EL (cell line): ENCODE data around the gene SLC30A2.

Source experiments
- DNase-seq: peaks from one replicate; pipeline ENCODE4 v3.0.0-alpha.2; 2016

SLC30A2 gene

DNA sequence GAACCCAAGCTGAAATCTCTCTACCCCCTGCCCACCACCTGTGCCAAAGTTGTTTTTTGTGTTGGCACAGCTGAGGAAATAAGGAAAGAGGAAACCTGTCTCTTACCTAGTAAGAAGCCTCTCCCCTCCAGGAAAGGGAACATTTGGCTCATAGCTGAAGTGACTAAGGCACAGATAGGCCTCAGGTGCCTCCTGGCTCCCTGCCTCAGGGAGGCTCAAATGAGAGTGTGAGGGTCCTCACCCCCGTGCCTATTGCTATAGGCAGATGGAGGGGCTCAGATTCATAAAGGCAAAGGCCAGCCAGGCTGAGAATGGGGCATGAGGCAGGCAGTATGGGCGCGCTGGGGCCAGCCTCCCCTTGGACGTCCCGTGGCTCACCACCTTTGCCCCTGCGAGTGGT, 7.4 kb downstream of the SLC30A2 start:
- no peak for DNase-seq

DNA sequence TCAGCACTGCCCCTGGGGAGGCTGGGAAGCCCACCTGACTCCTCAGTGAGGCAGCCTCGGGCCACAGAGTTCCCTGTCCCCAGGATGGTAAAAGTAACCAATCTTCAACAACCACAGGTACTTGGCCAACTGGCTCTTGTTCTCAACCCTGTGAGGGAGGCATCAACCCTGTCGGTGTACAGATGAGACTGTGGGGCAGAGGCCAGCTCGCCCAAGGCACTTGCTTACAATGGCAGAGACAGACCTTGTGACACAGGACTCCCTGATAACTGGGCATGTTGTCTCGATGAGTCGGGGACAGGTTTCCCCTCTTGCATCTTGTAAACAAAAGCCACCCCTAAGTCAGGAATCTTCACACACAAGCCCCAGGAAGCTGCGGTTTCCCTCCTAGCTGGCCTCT, 8.0 kb downstream of the SLC30A2 start:
- no peak for DNase-seq

DNA sequence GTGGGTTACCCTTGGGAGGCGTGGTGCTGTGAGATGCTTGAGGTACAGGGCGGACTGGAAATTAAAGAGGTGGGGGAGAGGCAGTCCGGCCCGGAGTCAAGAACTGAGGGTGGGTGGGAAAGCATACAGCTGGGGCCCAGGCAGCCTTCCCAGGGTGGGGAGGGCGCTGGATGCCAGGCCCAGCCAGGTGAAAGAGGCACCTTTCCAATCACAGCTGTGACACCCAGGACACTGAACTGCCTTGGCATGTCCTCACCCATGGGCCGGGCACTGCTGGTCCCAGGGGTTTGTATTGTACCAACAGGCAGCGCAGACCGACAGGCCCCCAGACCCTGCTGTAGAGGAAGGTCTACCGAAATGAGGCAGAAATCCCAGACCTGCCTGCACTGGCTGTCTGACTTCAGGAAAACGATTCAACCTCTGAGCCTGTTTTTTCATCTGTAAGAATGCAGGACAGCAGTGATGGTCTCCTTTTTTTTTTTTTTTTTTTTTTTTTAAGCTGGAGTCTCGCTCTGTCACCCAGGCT, 9.1 kb downstream of the SLC30A2 start:
- no peak for DNase-seq

DNA sequence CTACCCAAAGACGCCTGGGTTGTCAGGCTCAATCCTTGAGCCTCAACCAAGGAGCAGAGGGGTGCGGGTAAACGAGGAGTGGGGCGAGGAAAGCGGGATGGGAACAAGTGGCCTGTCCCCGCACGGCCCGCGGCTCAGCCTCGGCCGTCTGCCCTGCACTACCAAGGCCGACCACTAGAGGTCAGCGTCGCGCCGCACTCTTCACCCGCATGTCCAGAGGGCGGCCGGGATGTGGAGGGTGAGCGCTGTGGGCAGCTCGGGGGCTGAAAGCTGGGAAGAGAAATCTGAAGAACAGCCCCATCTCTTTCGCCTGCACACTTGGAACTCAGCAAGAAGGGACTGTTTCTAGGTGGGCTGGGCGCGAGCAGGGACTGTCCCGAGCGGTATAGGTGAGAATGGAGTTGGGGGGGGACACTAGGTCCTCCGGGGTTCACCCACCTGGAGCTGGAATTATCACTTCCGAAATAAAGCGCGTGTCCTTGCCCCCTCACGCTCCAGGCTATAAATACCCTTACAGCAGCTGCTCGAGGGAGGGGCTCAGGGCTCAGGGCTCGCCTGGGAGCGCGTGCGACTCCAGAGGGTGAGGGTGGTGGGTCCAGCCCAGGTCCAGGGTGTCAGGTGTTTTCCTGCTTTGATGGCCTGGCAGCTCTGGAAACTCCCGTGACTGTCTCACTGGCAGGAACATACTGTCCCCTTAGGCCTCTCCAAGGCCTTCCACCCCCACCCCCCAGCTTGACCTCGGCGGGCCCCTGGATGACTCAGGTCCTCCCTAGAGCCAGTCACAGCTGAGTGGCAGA, 9.8 kb downstream of the SLC30A2 start:
- peak; percentile 76 for DNase-seq

DNA sequence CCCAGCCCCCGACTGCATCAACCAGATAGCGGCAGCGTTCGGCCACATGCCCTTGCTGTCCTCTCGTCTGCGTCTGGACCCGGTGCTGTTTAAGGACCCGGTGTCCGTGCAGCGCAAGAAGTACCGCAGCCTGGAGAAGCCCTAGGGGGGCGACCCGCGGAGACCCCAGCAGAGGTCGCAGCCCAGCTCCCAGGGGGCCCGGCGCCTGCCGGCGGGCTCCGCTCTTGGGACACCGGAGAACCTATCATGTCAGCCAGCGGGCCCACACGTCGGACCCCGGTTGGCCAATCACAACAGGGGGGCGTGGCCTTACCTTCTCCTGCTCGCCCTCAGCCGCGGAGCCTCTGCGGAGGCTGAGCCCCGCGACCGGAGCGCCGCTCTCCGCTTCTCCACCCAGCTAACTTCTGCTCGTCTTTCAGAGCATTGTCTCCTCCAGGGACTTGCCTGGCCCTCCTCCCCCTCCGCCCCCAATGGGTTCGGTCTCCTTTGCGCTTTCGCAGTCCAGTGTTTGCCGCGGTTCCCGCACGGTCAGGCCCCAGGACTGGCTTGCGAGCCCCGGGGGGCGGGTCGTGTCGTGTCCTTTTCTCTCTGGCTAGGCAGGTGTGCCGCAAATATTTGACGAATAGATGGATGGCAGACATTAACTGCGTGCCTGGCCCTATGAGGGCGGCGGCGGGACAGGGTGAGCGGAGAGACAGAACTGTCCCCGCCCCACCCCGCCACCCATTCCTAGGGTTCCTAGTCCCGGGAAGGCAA, 10.5 kb downstream of the SLC30A2 start:
- peak; percentile 93 for DNase-seq

DNA sequence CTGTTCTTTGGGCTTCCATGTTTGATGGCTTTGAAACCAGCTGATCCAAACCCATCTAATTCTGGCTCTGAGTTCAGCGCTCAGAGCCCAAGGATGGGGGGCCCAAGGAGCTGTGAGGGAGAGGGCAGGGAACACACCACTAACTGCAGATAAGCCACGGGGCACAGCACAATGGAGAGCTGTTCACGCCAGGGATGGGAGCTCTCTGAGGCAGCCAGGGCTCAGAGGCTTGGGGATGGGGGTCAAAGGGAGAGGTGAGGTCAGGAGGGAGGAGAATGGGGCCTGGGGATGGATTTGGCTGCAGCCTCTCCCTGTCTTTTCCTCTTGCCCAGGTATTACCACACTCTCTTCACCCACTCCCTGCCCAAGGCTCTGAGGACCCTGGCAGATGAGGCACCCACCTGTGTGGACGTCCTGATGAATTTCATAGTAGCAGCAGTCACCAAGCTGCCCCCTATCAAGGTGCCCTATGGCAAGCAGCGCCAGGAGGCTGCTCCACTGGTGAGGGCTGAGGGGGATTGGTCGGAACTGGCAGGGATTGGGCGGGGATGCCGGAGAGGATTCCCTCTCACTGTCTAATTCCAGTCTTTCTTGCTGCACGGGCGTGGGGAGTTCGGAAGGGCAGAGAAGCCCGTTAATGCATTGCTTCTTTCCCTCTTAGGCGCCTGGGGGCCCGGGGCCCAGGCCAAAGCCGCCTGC, 11.3 kb downstream of the SLC30A2 start:
- DNase-seq, result peak; percentile 43

DNA sequence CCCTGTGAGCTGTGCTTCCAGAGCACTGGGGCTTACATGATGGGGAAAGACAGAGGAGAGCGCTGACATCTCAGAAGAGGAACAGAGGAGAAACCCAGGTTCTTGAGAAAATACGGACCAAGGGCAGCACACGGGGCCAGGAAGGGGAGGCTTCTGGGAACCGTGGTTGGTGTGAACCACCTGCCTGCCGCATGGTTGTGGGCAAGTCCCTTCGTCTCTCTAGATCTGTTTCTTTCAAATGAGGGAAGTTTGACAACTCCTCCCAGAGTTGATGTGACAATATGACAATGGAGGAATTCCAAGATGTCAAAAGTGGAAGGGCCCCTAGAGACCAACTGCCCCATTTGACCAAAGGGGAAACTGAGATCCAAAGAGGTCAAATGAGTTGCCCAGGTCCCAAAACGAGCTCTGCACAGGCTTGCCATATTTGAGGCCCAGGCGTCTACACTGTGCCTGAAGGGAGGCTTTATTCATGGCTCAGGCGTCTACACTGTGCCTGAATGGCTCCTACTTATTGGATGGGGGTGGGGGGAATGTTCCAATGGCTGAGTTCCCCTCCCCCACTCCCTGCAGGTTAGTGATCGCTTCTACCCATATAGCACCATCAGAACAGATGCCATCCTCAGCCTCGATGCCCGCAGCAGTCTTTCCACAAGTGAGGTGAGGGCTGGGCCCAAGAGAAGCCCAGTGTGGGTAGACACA, 13.1 kb downstream of the SLC30A2 start:
- DNase-seq, result no peak

DNA sequence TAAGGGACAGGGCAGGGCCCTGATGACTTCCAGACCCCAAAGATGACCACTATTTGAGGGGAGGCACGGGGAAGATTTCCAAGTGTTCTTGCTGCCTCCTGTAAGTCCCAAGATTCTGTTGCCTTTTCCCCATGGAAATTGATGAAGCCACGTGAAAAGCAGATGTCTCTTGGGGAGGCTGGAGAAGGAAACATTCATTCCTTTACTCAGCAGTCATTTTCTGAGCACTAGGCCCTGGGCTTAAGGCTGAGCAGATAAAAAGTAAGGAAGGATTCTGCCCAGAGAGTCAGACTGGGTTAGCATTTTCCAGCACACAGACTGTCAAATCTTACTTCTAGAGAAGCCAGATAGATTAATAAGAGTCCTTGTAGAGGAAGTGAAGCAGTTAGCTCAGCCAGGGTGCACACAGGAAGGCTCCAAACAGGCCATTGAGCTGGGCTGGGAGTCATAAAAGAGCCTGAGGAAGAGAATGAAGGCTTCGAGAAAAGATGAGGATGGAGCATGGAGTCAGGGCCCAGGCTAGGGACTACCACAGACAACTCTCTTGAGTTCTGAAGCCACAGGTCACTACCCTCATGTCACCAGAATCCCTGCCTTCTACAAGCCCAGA, 14.2 kb downstream of the SLC30A2 start:
- DNase-seq, result peak; percentile 56

DNA sequence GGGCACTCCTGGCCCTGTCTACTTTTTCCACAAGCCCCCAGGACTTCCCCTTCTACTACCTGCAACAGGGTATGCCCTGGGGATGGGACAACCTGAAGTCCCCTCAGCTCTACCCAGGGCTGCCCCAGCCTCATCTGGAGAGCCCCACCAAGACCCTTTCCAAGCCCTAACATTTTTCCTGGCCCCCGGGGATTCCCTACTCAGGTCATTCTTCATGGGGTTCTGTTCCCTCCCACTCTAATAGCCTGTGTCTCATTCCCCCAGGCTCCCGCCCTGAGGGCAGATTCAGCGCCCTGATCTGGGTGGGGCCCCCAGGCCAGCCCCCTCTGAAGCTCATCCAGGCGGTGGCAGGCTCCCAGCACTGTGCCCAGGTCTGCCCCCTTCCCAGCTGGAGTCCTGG, 14.7 kb downstream of the SLC30A2 start:
- no peak for DNase-seq

DNA sequence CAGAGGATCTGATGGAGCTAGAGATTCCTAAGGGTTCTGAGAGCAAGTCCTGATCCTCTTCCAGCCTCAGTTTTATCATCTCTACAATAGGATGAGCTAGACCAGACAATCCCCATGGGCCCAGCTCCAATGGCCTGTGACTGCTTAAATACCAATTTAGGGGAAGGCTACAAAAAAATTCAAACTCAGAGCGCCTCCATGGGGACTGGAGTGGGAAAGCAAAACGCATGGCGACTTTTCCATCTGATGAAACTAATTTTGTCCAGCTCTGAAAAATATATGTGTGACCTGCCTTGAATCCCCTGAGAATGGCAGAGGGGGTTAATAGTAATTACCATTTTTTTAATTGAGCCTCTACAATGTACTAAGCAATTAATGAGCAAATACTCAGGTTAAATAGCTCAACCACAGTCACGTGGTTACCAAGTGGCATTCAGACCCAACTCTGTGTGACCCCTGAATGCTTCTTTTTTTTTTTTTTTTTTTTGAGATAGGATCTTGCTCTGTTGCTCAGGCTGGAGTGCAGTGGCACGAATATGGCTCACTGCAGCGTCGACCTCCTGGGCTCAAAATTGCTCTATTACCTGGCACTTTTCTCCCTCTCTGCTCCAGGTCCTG, 15.9 kb downstream of the SLC30A2 start:
- no peak for DNase-seq

DNA sequence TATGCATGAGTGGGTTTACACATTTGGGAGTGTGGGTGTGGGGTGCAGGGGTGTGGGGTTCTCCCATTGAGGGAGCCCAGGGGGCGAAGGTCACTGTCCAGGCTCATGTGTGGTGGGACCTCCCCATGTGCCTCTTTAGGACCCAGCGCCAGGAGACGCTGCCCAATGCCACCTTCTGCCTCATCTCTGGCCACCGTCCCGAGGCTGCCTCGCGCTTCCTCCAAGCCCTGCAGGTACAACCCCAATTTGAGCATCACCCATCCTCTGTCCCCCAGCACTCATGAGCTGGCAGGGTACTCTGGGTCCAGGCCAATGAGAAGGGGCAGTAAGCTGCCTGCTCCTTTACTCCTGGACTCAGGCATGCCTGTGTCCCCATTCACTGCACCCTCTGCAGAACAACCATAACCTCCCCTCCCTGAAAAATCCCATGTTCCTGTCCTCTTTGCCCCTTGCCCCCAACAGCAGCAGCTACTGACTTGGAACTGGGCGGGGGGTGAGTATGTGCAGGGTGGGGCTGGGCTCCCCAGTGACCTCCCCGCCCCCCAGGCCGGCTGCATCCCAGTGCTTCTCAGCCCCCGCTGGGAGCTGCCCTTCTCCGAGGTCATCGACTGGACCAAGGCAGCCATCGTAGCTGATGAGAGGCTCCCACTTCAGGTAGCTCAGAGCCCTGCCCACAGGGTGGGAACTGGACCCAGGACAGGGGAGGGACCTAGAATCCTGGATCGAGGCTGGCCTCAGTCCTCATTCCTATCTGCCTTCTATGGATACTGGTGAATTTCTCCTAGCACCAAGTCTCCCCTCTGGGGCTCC, 16.7 kb downstream of the SLC30A2 start:
- DNase-seq, result no peak

DNA sequence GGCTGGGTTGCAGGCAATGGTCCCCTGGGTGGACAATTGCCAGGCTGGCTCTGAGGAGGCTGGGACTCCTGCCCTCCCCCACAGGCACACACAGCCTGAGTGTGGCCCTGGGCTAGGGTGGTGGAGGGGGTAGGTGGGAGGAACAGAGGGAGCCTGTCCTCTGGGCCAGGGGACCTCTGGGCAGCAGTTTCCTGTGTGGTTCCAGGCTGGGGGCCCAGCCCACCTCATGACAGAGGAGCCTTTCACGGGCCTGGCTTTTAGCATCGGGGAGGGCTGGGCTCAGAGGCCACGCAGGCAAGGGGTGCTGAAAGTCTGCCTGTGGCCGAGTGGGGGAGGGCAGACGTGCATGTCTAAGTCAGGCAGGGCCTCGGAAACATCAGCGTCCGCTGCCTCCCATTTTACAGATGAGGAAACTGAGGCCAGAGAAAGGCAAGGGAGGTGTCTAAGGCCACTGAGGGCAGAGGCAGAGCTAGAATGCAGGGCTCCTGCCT, 17.4 kb downstream of the SLC30A2 start:
- DNase-seq, result no peak

DNA sequence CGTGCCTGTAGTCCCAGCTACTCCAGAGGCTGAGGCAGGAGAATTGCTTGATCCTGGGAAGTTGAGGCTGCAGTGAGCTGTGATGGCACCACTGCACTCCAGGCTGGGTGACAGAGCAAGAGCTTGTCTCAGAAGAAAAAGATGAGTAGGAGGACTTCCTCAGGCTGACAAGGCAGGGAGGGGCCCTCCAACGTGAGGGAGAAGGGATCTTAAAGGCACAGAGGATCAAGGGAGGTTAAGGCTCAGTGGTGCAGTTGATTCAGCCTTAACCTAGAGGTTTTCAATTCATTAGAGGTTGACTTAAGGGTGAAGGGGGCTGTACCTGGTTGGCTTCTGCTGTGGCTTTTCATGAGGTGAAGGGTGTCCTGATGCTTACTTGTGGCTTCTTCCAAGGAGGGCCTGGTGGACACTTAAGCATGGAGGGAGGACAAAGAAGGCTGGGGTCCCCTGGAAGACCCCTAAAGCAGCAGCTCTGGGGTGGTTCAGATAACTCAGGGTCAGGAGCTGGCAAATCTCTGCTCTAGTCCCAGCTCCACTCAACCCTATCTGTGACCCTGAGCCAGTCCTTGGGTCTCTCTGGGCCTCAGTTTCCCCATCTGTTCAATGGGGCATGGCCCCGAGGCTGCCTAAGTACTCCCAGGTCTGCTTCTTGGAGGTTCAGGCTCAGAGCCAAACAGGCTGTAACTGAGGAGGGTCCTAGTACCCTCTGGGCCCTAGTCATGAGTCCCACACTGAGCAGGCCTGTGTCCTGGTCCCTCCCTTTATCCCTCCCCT, 18.0 kb downstream of the SLC30A2 start:
- peak; percentile 30 for DNase-seq

DNA sequence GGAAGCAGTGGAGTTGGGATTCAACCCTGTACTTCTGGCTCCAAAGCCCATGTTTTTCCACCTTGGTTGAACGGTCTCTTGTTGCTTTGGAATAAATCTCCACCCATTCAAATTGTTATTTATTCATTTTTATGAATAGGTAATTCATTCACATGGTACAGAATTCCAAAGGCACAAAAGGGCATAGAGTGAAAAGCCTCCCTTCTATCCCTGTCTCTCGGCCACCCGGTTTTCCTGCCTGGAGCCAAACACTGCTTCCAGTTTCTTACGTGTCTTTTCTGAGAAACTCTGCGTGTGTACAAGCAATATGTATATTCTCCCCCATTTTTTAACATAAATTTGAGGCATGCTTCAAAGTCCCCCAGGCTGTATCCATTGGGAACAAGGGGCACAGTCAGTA, 20.4 kb downstream of the SLC30A2 start:
- DNase-seq, result no peak

DNA sequence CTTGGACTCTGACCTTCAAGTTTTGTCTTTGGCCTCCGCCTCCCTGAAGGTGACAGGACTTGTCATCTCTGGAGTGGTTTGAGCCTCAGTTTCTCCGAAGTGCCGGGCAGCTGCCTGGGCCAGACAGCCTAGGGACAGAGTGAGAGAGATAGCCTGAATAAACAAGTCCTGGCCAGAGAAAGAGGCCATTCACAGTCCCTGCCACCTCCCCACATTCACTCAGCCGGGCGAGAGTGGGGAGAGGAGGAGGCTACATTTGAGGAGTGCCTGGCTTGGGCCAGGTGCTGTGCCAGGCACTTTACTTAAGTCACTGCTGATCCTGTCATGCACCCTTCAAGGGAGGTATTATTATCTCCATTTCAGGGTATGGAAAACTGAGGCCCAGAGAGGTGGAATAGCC, 20.9 kb downstream of the SLC30A2 start:
- no peak for DNase-seq

DNA sequence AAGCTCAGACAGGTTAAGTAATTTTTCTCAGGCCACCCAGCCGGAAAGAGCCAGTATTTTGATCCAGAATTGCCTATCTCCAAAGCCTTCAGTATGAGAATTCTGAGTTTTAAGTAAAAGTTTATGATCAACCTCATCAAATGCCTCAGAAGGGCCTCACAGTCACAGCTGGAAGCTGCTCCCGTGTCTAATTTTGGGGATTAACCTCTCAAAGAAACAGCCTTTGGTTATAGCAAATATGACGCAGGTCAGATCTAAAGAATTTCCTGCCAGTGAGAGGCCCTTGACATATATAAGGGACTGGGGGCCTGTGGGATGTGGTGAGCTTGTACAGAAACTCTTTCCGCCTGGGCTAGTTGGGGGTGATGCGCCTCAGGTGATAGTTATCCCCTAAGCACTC, 22.1 kb downstream of the SLC30A2 start:
- DNase-seq, result no peak

DNA sequence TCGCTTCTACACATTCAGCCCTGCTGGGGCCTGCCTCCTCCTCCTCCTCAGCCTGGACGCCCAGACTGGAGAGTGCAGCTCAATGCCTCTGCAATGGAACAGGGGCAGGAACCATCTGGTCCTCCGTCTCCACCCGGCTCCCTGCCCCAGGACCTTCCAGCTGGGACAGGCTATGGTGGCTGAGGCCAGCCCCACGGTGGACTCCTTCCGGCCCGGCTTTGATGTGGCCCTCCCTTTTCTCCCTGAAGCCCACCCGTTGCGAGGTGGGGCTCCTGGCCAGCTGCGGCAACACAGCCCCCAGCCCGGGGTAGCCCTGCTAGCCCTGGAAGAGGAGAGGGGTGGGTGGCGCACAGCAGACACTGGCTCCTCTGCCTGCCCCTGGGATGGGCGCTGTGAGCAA, 22.9 kb downstream of the SLC30A2 start:
- no peak for DNase-seq

DNA sequence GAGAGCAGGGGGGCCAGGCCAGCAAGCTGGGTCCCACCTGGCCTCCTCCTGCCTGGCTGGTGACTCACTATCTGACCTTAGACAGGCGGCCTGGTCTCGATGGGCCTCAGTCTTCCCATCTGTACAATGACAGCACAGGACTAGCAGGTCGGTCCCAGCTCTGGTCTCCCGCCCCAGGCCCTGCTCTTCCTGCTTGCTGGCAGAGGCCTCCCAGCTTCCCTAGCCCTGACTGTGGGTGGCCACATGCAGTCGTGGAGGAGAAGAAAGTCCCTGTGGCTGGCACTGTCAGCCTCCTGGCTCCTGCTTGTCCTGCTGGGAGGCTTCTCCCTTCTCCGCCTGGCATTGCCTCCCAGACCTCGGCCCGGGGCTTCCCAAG, 23.5 kb downstream of the SLC30A2 start:
- no peak for DNase-seq

DNA sequence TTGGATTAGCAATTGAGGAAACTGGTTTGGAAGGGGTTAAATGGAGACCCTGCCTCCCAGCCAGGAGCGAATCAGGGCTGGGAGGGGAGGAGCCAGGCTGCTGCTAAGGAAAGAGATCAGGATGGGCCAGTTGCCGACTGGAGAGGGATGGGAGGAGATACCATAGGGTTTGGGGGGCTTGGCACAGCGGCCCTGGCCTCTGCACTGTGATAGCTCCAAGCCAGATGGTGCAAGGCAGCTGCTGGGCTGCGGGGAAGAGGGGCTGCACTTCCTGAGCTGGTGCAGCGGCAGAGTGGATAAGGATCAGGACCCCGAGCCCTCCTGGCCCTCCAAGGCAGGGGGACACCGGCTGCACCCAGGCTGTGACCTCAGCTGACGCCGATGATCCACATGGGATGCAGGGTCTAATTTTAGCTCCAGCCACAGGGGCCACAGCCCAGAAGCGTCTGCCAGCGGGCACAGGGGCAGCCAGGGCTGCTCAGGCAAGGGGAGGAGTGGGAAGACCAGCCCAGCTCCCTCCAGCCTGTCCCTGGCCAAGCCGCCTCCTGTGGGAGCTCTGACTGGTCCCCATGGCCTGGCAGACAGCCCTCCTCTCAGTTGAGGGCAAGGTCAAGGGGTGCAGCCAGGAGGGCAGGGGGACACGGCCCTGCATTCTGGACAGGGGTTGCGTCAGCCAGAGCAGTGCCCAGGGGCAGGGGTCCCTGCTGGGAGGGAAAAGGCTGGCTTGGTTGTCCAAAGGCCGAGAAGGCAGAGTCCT, 24.1 kb downstream of the SLC30A2 start, which contains the start of gene EXTL1:
EXTL1 (plus strand) TSS at position 129 of the 757 bp plus-strand sequence. CDS start 872 bp downstream, outside the sequence.
- peak; percentile 50 for DNase-seq
